DMS 273 (cell line): Measurements from ENCODE around the gene MMP24.
"Not testable (repeated sequence)": the region's sequence is repeated elsewhere in the genome, so short reads cannot be mapped to it uniquely, and the experiment has no call there.

Experiments
- DNase-seq: peaks from one replicate; lab custom pipeline; 2025; ENCODE audit not compliant: unreplicated experiment; lab: John Stamatoyannopoulos, UW

MMP24 gene

DNA sequence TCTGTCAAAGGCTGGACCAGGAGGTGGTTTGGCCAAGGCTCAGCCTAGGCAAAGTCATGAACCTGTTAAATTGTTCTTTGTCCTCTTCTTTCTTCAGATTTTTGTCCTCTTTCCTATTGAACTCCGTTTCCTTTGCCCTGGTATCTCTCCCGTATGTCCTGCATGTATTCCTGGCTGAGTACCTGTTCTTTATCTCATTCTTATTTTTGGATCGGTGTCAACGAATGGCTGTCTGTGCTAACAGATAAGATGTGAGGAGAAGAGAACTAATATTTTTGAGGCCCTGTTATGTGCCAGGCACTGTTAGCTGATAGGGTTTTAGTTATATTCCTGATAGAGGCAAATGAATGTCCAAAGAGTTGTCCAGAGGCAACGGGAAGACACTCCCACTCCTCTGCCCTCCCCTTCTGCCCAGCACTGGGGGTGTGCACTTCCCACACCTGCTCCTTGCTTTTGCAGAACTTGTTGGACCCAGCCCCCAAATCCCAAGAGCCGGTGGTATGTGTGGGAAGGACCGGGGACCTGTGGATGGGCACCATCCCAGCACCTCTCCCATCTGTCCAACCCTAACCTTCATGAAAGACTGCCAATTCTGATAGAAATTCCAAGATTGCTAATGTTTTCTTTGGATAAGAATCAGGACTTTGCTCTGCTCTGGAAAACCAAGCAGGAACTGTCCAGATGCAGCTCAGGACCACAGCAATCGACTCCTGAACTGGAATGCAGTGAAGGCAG is 30.9 kb downstream of the MMP24 start:
- peak; percentile 56 for DNase-seq

GRCh38 chr20:35260426-35260825 is 33.9 kb downstream of the MMP24 start:
- DNase-seq = no peak

DNA sequence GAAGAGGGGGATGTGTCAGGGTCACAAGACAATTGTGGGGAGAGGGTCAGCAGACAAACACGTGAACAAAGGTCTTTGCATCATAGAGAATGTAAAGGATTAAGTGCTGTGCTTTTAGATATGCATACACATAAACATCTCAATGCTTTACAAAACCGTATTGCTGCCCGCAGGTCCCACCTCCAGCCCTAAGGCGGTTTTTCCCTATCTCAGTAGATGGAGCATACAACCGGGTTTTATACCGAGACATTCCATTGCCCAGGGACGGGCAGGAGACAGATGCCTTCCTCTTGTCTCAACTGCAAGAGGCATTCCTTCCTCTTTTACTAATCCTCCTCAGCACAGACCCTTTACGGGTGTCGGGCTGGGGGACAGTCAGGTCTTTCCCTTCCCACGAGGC is 35.8 kb downstream of the MMP24 start:
- not testable (repeated sequence) for DNase-seq

DNA sequence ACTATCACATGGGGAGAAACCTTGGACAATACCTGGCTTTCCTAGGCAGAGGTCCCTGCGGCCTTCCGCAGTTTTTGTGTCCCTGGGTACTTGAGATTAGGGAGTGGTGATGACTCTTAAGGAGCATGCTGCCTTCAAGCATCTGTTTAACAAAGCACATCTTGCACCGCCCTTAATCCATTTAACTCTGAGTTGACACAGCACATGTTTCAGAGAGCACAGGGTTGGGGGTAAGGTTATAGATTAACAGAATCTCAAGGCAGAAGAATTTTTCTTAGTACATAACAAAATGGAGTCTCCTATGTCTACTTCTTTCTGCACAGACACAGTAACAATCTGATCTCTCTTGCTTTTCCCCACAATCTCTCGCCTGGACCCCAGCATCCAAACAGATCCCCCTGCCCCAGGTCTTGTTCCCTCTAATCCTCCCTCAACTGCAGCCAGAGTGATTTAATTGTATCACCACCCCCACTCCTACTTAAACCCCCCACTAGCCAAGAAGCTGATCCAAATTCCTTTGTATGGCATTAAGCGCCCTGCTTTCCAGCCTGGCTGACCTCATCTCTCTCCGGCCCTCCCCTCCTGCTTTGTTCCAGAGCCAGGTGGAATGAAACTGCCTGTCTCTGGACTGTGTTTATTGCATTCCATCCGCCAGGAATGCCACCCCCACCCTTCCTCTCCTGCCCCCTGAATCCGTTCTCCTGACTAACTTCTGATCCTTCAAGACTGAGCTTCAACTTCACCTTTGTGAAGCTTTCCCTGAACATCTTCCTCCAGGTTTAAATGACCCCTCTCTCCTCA is 36.4 kb downstream of the MMP24 start:
- DNase-seq = not testable (repeated sequence)

GRCh38 chr20:35263532-35264341 is 37.2 kb downstream of the MMP24 start:
- DNase-seq = peak; percentile 19

- DNase-seq = peak; percentile 46
Measured at GRCh38 chr20:35264755-35265154, 38.3 kb downstream of the MMP24 start.

GRCh38 chr20:35267092-35267491 is 40.6 kb downstream of the MMP24 start:
- no peak for DNase-seq

GRCh38 chr20:35269055-35269781 is 42.7 kb downstream of the MMP24 start:
- DNase-seq = peak; percentile 81

DNA sequence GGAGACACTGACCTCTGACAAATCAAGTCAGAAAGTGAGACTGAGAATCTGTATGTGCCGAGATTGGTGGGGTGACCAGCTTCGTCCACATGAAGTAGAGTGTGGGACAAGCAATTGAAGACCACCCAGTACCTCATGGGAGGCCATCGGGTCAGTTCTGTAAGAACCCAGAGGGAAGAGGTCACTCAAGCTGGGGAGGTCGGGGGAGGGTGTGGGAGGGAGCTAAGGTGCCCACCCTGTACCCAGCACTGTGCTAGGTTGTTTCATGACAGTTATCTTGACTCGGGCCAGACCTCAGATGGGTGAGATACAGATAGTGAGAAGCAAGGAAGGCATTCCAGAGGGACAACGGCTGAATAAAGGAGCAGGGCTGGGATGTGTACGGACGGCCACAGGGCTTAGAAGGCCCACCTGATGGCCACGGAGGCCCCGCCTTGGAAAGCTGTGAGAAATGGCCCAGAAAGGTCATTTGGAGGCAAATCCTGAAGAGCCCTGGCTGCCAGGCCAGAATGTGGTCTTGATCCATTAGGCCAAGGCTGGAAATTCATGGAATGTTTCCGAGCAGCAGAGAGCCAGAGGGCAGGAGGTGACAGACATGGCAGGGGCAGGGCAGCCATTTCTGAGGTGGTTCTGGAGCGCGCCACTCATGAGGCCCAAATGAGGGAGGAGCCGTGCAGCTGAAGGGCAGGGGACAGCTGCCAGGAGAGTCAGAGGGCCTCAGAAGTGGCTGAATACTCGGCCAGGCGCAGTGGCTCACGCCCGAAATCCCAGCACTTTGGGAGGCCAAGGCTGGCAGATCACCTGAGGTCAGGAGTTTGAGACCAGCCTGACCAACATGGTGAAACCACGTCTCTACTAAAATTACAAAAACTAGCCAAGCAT is 43.8 kb downstream of the MMP24 start:
- DNase-seq = no peak

GRCh38 chr20:35271073-35271882 is 44.8 kb downstream of the MMP24 start:
- no peak for DNase-seq

DNA sequence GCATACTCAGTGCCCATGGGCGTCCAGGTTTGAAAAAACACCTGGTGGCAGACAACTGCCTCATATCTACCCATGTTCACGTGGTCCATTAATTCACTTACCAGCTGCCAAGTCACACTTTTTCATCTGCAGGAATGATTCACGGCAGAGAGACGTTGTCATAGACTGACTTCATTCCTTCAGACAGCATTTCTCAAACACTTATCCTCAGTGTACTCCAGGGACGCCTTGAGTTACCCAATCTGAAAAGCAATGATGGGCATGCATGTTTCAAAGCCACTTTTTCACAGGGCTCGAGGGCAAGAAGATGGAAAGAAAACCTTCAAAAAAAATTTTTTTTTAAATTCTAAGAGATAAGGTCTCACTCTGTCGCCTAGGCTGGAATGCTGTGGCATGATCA is 45.4 kb downstream of the MMP24 start:
- DNase-seq = no peak

- peak; percentile 99 for DNase-seq
Measured at GRCh38 chr20:35273449-35274171, 47.1 kb downstream of the MMP24 start.

DNA sequence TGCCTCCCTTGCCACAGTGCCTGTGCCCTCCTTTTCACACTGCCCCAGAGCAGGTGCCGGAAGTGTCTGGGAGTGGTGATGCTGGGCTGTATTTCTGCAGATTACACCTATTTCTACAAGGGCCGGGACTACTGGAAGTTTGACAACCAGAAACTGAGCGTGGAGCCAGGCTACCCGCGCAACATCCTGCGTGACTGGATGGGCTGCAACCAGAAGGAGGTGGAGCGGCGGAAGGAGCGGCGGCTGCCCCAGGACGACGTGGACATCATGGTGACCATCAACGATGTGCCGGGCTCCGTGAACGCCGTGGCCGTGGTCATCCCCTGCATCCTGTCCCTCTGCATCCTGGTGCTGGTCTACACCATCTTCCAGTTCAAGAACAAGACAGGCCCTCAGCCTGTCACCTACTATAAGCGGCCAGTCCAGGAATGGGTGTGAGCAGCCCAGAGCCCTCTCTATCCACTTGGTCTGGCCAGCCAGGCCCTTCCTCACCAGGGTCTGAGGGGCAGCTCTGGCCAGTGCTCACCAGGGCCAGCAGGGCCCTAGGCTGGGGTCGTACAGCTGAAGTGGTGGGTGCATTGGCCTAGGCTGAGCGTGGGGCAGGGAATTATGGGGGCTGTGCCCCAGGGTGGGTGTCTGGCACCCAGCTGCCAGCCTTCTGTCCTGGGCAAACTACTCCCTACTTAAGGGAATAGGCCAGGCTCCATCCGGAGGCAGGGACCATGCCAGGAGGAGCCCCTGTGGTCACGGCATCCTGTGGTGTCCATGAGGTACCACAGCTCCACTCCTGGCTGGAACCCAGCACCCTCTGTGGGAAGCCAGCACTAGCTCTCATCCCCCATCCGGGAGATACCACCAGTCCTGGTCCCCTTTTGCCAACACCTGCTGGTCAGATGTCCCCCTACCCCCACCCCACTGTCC is 47.9 kb downstream of the MMP24 start:
- DNase-seq = peak; percentile 33

DNA sequence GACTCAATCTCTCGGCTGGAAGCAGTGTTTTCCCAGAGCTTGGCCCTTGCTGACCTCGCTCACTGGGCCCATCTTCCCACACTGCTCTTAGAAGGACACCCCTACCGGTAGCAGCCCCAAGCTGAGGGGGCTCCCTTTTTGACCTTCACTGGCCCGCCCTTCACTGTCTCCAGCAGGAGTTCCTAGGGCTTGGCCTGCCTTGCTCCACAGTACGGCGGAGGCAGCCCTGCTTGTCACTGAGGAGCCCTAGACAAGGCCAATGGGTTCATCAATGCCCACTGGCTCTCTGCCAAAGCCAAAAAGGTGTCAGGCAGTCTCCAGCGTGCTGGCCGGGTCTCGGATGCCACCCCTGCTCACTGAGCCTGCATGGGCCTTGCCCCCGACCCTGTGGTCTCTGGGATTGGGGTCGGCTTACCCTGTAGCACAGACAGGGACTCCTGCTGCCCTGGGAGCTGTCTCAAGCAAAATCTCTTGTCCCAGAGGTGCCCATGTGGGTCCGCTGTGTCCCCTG is 49.3 kb downstream of the MMP24 start:
- peak; percentile 25 for DNase-seq

GRCh38 chr20:35276408-35276807 is 49.9 kb downstream of the MMP24 start:
- no peak for DNase-seq

- DNase-seq = no peak
Measured at GRCh38 chr20:35277127-35277526, 50.6 kb downstream of the MMP24 start.
